CD4-positive, alpha-beta T cell treated with Interleukin-15 for 4 hours (primary cell): Measurements from ENCODE around the gene SPSB2.

Source experiments
- DNase-seq: peaks from one replicate; pipeline ENCODE4 v3.0.0-alpha.2; 2020; ENCODE audit warnings: low spot score

The SPSB2 gene

DNA sequence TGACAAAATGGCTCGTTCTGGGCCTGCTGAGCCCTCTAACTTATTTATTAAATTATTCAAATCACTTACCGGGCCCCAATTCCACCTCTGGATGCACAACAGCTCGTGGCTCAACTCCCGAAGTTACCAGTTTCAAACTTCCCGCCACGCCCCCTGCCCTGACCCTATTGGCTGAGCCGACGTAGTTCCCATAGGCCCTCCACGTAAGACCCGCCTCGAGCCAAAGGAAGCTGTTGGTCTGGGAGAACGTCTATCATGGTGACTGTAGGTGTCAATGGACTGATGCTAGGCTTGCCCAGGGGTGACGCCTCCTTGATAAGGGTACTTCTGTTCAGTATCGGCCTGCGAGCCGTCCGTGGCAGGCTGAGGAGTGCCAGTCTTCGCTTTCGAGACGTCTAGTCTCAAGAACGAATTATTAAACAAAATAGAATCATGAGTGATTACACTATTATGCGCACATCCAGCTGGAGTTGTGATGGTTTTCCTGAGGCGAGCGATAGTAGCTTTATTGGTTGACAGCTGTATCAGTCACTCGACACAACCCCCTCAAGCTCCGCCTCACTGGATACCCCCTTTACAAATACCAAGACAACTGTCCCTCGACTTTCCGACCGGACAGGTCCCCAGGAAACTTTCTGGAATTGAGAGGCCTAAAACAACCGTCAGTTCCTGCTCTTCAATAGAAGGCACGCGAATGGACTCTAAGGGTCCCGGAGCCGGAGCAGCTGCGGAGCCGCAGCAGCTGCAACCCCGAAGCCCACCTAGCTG is 21.8 kb downstream of the SPSB2 start, which contains the start of gene CDCA3:
CDCA3 (minus strand) TSS at position 134 of the 768 bp plus-strand sequence. CDS start 334 bp downstream, outside the sequence.
- DNase-seq, result peak; percentile 96

DNA sequence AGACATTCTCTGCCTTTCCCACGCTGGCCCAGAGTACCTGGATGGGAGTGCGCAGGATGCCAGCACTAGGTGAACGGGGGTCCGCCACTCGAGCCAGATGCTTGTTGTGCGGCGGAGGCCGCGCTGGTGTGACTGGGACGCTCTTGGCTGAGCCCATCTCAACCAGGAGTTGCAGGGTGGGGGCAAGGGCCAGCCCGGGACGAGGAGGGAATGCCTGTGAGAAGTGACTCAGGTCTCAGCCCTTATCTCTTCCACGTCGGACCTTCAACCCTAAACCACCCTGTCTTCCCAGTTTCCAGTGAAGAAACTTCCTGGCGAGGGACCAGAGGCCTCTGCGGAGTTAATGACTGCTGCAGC is 22.3 kb downstream of the SPSB2 start:
- no peak for DNase-seq

DNA sequence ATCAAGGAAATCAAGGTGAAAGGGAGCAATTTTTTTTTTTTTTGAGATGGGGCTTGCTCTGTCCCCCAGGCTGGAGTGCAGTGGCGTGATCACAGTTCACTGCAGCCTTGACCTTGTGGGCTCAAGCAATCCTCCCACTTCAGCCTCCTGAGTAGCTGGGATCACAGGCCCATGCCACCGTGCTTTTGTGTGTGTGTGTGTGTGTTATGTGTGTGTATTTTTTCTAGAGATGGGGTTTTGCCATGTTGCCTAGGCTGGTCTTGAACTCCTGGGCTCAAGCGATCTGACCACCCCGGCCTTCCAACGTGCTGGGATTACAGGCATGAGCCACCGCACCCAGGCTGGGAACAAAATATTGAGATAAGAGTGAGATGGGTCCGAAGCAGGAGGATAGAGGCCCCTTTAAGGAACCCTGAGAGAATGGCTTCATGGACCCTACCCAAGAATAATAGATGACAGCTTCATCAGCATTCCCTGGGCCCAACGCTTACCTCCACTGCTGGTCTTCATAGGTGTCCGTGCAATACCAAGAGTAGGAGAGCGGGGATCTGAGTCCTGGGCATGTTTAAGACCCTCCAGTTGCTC is 23.0 kb downstream of the SPSB2 start:
- DNase-seq, result no peak

DNA sequence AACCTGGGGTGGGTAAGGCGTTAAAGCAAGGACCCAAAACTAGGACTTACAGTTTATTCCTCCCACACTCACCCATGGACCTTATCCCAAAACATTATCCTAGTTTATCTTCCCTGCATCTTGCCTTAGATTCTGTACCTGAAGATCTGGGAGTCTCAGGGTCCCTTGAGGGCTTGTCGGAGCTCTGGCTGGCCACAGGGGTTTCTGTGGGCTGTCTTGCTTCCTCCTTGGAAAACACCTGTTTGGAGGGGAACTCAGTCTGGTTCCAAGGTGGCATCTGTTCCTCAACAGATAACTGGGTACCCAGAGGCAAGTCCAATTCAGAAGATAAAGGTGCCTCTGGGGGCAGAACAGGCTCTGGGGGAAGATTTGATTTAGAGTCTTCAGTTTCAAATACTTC is 23.7 kb downstream of the SPSB2 start:
- DNase-seq, result no peak

DNA sequence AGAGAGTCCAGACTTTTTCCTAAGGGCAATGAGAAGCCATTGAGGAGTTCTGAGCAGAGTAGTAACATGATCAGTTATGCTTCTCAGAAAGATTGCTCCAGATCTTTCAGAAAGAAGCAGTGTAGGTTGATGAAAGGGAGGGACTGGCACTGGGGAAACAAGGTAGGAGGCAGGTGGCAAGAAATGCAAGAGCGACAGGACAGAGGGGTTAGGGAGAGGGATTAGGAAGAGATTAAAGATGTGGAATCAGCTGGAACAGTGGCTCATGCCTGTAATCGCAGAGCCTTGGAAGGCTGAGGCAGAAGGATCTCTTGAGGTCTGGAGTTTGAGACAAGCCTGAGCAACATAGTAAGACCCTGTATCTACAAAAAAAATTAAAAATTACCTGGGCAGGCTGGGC is 25.4 kb downstream of the SPSB2 start:
- no peak for DNase-seq

DNA sequence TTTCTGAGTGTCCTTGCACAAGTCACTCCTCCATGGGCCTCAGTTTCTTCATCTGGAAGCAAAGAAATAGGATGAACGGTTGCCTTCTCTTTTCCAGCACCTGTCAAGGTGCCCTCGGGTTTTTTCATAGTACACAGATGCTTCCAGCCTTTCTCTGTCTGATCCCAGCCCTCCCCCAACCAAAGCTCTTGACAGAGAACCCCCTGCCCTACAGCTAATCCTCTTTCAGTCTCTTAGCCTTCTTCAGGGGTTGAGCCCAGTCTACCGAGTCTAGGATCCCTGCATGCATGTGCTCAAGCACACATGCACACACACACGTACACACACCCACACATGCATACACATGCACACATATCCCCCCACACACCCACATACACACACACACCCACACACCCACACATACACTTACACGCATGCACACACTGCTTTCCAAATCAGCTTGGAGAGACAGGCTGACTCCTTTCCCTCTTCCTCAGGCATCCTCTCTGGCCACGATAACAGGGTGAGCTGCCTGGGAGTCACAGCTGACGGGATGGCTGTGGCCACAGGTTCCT is 26.7 kb downstream of the SPSB2 start:
- DNase-seq, result no peak

DNA sequence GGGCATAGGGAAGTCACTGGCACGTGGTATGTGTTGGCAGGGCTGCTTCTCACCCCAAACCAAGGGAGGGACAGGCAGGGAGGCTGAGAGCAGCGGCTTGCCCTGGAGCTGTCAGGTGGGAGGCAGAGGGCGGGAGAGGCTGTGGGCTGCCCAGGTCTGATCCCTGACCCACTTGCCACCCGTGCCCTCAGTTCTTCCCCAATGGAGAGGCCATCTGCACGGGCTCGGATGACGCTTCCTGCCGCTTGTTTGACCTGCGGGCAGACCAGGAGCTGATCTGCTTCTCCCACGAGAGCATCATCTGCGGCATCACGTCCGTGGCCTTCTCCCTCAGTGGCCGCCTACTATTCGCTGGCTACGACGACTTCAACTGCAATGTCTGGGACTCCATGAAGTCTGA is 27.7 kb downstream of the SPSB2 start:
- no peak for DNase-seq

DNA sequence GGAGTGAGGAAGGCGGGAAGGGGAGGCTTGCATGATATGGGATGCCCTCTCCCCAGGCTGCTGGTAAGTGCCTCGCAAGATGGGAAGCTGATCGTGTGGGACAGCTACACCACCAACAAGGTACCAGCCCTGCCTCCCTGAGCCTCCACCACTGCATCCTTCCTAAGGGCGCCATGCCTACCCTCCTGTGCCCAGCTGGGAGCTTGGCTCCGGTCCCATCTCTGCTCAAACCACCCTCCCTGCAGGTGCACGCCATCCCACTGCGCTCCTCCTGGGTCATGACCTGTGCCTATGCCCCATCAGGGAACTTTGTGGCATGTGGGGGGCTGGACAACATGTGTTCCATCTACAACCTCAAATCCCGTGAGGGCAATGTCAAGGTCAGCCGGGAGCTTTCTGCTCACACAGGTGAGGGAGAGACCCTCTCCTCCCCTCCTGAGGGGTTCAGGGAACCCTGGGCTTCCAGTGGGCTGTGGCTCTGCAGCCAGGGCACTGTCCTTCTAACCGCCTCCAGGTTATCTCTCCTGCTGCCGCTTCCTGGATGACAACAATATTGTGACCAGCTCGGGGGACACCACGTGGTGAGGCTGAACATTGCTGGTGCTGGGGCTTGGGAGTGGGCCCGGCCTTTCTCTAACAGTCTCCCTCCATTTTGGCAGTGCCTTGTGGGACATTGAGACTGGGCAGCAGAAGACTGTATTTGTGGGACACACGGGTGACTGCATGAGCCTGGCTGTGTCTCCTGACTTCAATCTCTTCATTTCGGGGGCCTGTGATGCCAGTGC is 29.8 kb downstream of the SPSB2 start:
- DNase-seq, result no peak

DNA sequence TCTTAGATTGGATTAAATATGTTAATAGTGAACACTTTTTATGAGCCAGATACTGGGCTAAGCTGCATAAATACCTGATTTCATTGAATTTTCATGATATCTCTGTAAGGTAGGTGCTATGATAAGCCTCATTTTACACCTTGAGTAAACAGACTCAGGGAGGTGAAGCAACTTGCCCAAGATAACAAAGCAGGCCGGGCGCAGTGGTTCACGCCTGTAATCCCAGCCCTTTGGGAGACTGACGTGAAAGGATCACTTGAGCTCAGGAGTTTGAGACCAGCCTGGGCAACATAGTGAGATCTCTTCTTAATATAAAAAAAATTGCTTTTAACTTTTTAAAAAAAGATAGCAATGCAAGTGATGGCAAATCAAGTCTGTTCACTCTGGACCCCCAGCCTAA is 31.0 kb downstream of the SPSB2 start:
- no peak for DNase-seq

DNA sequence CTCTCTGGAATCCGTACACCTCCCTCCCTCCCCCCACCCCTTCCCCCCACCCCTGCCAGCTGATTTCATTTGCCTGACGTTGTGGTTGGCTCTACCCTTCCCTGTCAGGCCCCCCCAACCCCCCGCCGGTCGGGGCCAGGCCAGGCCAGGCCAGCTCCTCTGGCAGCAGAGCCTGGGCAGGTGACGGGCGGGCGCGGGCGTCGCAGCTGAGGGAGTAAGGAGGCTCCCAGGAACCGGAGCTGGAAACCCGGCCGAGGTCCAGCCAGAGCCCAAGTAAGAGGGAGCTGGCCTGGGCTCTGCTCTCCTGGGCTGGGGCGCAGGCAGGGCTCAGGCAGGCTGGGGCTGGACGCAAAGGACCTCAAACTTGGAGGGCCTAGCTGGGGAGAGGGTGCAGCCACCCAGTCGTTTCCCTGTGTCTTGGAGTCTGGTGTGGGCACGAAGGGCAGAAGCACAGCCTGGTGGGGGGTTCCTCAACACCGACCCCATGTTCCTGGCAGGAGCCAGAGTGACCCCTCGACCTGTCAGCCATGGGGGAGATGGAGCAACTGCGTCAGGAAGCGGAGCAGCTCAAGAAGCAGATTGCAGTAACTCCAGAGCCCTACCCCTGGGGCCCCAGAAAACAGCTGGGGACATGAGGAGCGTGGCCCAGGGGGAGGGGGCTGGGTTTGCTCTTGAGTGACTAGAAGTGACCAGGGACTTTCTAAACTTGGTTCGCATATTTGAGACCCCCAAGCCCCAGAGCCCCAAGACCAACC is 32.2 kb downstream of the SPSB2 start, which contains the start of gene GNB3:
GNB3 (plus strand) TSS at position 165 of the 755 bp plus-strand sequence; CDS start at position 528, 363 bp downstream.
- DNase-seq, result no peak

DNA sequence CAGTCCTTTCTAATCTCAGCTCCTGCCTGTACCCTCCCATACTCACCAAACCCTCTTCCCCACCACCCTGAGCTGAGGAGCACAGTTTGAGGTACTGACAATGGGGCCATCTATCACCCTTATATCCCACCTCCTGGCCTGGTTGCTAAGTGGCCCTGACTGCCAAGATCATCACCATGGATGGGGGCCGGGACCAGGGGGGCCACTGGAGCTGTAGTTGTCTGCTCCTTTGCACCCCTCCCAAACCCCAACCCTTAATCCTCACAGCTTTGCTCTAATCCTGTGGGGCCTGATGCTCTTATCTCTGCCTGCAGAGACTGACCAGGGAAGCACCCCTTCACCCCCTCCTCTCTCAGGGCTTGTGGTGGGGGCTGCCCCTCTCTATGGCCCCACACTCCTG is 32.8 kb downstream of the SPSB2 start:
- no peak for DNase-seq

DNA sequence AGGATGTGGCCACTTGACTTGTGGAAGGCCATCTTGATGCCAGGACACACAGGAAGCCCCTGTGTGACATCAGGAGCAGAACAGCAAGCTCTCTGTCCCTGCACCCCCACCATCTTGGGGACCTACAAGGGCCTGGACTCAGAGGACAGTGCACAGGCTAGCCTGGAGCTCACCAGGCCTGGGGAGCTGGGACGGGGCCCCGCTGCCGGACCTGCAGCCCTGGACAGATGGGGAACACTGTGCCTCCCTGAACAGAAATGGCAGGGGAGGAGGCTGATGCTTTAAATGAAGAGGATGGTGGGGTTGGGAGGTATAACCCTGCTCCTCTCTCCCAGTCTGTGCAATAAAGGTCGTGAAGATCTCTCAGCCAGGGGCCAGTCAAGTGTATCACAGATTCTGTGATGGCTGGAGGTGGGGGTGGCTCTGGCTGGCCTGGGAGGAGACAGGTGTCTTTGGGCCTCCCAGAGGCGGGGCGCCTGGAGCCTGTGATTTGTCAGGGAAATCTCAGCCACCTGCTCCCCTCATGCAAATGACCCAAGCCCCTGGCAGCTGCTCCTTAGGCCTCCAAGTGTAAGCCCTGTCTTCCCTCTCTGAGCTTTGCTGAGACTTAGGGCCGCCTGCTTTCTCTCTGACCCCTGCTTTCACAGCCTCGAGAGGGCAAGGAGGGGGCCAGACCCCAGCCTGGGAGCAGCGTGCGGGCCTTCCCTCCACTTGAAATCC is 33.5 kb downstream of the SPSB2 start:
- DNase-seq, result no peak

DNA sequence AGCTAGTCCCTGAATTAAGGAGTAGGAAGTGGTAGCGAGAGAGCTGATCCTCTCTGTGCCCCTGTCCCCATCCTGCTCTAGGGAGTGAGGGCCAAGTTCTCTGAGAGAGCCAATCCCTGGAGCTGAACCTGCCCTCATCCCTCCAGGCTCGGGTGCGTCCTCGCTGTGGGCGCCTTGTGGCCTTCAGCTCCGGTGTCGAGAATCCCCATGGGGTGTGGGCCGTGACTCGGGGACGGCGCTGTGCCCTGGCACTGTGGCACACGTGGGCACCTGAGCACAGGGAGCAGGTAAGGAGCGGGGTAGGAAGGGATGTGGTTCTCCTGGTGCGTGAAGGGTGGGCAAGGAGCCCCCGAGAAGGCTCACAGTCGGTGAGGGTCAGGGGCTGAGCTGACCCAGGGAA is 34.2 kb downstream of the SPSB2 start:
- DNase-seq, result no peak

DNA sequence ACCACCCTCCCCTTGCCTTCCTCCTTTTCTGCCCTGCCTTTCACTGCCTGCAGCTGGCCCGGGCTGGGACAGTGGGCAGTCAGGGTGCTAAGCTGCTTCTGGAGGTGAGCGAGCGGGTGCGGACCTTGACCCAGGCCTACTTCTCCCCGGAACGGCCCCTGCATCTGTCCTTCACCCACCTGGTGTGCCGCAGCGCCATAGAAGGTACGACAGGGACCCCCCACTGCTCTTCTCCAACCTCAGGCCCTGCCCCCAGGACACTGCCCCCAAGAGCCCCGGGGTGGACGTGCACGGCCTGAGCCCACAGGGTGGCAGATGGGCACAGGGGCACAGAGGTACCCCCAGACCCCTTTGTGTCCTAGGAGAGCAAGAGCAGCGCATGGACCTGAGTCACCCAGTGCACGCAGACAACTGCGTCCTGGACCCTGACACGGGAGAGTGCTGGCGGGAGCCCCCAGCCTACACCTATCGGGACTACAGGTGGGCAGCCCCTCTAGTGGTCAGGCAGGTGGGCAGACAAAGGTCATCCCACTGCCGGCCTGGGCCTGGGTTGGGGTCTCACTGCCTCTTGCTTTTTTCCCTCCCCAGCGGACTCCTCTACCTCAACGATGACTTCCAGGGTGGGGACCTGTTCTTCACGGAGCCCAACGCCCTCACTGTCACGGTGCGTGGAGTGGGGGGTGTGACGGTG is 35.6 kb downstream of the SPSB2 start:
- no peak for DNase-seq

DNA sequence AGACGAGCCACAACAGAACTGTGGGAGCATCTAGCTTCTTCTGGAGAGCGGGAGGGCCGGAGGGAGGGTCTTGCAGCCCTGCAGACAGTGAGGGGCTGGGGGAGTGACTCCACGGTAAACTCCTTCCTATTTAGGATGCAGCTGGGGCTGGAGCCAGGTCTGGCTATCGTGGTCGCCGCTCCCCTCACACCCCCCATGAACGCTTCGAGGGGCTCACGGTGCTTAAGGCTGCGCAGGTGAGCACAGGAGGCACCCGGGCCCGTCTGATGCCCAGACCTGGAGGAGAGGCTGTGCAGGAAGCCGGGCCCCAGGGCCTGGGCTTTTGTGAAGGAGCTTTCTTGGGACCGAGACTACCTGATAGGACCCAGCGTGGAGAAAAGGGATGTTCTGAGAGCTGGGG is 36.3 kb downstream of the SPSB2 start:
- DNase-seq, result no peak

DNA sequence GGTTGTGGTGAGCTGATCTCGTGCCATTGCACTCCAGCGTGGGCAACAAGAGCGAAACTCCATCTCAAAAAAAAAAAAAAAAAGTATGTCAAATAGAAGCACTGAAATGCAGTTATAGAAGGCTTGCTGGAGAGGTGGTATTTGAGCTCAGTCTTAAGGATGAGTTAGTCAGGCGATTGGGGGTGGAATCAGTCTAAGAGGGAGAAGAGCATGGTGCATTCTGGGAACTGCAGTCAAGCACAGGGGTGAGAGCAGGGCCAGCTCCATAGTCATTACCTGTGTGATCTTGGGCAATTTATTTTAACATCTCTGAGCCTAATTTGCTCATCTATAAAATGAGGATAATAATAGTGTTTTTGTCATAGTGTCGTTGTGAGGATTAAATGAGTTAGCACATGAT is 38.2 kb downstream of the SPSB2 start:
- no peak for DNase-seq

DNA sequence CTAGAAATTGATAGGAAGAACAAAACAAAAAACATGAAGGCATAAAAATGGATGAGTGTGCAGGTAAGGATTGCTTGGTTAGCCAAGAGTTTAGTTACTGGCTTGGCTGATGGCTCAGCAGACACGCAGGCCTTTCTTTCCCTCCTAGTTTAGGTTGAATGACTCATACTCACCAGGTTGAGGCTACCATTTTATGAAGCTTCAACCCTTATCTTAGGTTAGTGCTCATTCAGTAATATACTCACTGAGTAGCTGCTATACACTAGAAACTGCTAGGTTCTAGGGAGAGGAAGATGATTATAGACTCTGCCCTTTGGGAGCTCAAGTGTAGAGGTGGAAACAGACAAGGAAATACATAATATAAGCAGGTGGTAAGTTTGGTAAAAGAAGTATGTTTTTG is 38.8 kb downstream of the SPSB2 start:
- no peak for DNase-seq

DNA sequence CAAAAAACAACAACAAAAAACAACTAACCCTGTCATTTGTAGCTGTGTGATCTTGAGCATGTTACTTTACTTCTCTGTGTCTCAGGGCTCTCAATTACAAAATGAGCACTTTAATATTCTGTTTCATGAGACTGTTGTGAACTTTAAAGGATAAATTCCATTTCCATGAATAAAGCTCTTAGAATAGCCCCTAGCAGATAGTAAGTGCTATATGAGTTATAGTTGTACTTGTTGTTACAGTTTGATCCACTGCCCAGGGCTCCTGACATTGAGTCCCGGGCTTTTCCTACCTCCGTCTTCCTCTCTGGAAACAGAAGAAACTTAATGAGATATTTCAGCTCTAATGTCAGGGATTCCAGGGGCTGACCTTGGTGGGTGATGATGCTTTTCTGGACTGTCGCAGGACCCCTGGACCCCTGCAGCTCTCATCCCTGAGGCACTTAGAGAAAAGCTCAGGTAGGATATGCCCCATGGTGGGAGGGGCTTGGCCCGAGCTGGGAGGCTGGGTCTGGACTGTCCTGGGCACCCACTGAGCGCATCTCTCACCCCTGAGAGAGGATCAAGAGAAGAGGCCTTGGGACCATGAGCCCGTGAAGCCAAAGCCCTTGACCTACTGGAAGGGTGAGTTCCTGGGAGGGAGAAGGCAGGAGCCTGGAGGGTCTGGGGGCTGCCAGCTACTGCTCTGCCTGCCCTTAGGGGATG is 39.8 kb downstream of the SPSB2 start:
- no peak for DNase-seq

DNA sequence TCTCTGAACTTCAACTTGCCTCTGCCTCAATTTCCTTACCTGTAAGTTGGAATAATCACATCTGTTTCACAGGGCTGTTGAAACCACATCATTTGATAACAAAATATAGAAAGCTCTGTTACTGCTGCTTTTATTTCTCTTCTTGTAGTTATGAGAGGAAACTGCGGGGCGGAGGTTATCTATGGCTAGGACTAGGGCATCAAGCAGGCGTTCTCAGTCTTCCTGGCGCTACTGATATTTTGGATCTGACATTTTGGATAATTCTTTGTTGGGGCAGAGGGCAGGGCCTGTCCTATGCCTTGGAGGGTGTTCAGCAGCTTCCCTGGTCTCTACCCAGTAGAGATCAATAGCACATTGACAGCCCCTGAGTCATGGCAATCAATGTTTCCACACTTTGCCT is 41.0 kb downstream of the SPSB2 start:
- no peak for DNase-seq

DNA sequence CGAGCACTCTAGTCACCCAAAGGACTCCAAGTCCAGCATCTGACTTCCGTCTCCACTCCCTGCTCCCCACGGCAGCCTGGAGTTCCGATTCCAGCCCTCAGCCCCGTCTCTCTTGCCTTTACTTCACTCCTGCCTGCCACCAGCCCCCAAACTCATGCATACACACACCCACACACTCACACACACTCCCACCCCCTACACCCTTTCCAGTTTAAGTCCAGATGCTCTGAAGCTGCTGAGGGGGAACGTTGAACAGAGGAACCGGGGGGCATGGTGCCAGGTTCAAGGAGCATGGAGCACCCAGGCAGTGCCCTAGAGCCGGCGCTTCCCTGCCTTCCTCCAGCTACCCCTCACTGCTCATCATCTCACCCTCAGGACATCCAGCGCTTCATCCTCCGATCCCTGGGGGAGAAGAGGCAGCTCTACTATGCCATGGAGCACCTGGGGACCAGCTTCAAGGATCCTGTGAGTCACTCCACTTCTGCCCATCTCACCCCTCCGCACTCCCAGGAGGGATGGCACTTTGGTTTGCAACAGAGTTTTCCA is 41.6 kb downstream of the SPSB2 start:
- no peak for DNase-seq
